HEK293T (cell line): ENCODE data around the gene ZNF43.
"Not testable (repeated sequence)": the region's sequence is repeated elsewhere in the genome, so short reads cannot be mapped to it uniquely, and the experiment has no call there.

ENCODE experiments used
- BHLHE40 ChIP-seq: fragments of 450-650 bp; IDR thresholded peaks from 2 replicates; pipeline ENCODE4 v1.6.1; 2016; ENCODE audit warnings: mild to moderate bottlenecking, moderate library complexity, borderline replicate concordance
- ELF4 ChIP-seq: fragments of 450-650 bp; IDR thresholded peaks from 2 replicates; pipeline ENCODE4 v1.6.1; 2017; ENCODE audit warnings: antibody characterized with exemption
- FOXK2 ChIP-seq: fragments of 450-650 bp; IDR thresholded peaks from 2 replicates; pipeline ENCODE4 v1.6.1; 2016; ENCODE audit warnings: mild to moderate bottlenecking
- HDGF ChIP-seq: fragments of 450-650 bp; IDR thresholded peaks from 2 replicates; pipeline ENCODE4 v1.6.1; 2017; ENCODE audit warnings: antibody characterized with exemption, borderline replicate concordance
- L3MBTL2 ChIP-seq: fragments of 450-650 bp; conservative IDR thresholded peaks from 2 replicates; pipeline ENCODE4 v1.6.1; 2016; ENCODE audit warnings: mild to moderate bottlenecking
- SP1 ChIP-seq: fragments of 450-650 bp; IDR thresholded peaks from 2 replicates; pipeline ENCODE4 v1.6.1; 2017
- SUZ12 ChIP-seq: fragments of 450-650 bp; IDR thresholded peaks from 2 replicates; pipeline ENCODE4 v1.6.1; 2016; ENCODE audit warnings: mild to moderate bottlenecking

GRCh38 chr19:21761547-21761946 lies 74.4 kb downstream of the ZNF43 start:
- TF ChIP-seq FOXK2, L3MBTL2, SP1, SUZ12, BHLHE40, ELF4, HDGF: not testable (repeated sequence)
